Endothelial cell (in vitro differentiated cells): ENCODE measurements around the gene RPL7L1. TPM values are rescaled to one million over a fixed set of nuclear protein-coding genes. Genes with fewer than 3 reads are reported as not detected.

Experiments
- DNase-seq: peaks from one replicate; pipeline ENCODE4 v3.0.0; 2021; ENCODE audit warnings: low spot score
- H3K27ac Mint-ChIP-seq: one replicate; pipeline ENCODE4 v1.8.0; 2021; ENCODE audit warnings: mixed read lengths, inconsistent platforms; ENCODE audit not compliant: unreplicated experiment
- H3K27me3 Mint-ChIP-seq: one replicate; pipeline ENCODE4 v1.8.0; 2021; ENCODE audit warnings: mild to moderate bottlenecking, moderate library complexity, mixed read lengths, inconsistent platforms; ENCODE audit not compliant: unreplicated experiment
- H3K36me3 Mint-ChIP-seq: one replicate; pipeline ENCODE4 v1.8.0; 2021; ENCODE audit warnings: mild to moderate bottlenecking, low read depth, mixed read lengths, inconsistent platforms; ENCODE audit not compliant: unreplicated experiment
- H3K4me1 Mint-ChIP-seq: one replicate; pipeline ENCODE4 v1.8.0; 2021; ENCODE audit warnings: mild to moderate bottlenecking, mixed read lengths, inconsistent platforms; ENCODE audit not compliant: unreplicated experiment
- H3K4me3 Mint-ChIP-seq: one replicate; pipeline ENCODE4 v1.8.0; 2021; ENCODE audit warnings: mild to moderate bottlenecking, mixed read lengths, inconsistent platforms; ENCODE audit not compliant: unreplicated experiment
- H3K9me3 Mint-ChIP-seq: one replicate; pipeline ENCODE4 v1.8.0; 2021; ENCODE audit warnings: mixed read lengths, inconsistent platforms; ENCODE audit not compliant: unreplicated experiment
- total RNA-seq: library from RNA; stranded (reverse); fragmentation: NEBNext Ultra II Directional; extraction: Animal tissue kit (Norgen Biotek cat#: 25700); gene quantifications from one replicate; pipeline ENCODE4 v1.2.1, GENCODE V29; 2021; ENCODE audit not compliant: unreplicated experiment
- TF ChIP-seq, protein P1 (sequence below): fragments of 200-600 bp; sonication (generic); IDR thresholded peaks from one replicate; pipeline ENCODE4 v1.5.0; 2021; ENCODE audit warnings: antibody characterized with exemption; ENCODE audit not compliant: unreplicated experiment

The RPL7L1 gene
- total RNA-seq, 1 donor from 2014 or later: 58.1 TPM

DNA sequence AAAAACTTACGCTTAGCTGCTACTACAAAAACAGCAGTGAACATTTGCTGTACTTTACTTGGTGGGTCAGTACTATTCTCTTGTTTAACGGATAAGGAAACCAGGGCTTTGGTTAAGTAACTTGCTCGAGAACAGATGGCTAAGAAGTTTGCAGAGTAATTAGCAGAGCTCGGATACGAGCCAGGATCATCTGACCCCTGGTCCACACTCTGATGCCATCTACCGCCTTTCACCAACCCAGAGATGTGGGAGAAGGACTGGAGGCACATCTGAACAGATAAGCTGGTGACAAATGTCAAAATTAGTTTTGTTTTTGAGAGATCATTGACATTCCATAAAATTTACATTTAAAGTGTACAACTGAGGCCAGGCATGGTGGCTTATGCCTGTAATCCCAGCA, 18.9 kb upstream of the RPL7L1 start:
- Mint-ChIP-seq H3K4me3 (no peak overlapping the region), H3K27ac (no peak overlapping the region), H3K27me3 (no peaks in the 10 kb centered on the region), H3K4me1 (no peaks in the 10 kb centered on the region), H3K9me3 (no peaks in the 10 kb centered on the region), H3K36me3 (peaks cover 14% of the 10 kb centered on the region)
- DNase-seq: no peak
- TF ChIP-seq, protein P1, sequence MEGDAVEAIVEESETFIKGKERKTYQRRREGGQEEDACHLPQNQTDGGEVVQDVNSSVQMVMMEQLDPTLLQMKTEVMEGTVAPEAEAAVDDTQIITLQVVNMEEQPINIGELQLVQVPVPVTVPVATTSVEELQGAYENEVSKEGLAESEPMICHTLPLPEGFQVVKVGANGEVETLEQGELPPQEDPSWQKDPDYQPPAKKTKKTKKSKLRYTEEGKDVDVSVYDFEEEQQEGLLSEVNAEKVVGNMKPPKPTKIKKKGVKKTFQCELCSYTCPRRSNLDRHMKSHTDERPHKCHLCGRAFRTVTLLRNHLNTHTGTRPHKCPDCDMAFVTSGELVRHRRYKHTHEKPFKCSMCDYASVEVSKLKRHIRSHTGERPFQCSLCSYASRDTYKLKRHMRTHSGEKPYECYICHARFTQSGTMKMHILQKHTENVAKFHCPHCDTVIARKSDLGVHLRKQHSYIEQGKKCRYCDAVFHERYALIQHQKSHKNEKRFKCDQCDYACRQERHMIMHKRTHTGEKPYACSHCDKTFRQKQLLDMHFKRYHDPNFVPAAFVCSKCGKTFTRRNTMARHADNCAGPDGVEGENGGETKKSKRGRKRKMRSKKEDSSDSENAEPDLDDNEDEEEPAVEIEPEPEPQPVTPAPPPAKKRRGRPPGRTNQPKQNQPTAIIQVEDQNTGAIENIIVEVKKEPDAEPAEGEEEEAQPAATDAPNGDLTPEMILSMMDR: no peak

GRCh38 chr6:42864602-42865001, 14.8 kb upstream of the RPL7L1 start:
- TF ChIP-seq, protein P1: no peak
- no peak overlapping the region for H3K27ac Mint-ChIP-seq
- no peak overlapping the region for H3K4me3 Mint-ChIP-seq
- no peaks in the 10 kb centered on the region for H3K4me1 Mint-ChIP-seq
- H3K27me3 Mint-ChIP-seq: no peaks in the 10 kb centered on the region
- no peaks in the 10 kb centered on the region for H3K9me3 Mint-ChIP-seq
- peaks cover 9% of the 10 kb centered on the region for H3K36me3 Mint-ChIP-seq
- DNase-seq: no peak

DNA sequence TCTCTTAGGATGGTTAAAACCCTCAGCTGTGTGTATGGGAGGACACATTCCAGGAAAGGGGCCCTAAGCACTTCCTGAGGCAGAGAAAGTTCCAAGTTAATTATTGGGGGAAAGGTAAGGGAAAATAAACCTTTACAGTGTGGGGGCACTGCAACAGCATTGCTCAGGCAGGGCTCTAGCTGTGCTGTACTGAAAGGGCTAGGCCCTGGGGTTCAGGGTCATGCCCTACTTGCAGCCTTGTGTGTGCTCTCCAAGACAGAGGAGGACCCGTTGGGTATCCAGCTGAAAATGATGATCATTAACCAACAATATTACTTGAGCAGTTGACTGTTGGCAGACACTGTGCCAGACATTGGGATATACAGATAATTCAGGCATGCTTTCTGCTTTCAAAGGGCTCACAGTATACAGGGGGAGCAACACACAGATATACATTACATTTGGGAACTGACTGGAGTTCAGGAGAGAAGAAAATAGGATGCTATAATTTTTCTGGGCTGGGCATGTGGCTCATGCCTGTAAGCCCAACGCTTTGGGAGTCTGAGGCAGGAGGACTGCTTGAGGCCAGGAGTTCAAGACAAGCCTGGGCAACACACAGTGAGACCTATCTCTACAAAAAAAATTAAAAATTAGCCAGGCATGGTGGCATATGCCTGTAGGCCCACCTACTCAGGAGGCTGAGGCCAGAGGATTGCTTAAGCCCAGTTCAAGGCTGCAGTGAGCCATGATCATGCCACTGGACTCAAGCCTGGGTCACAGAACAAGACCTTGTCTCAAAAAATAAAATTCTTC, 9.1 kb upstream of the RPL7L1 start:
- peaks cover 3% of the 10 kb centered on the region for H3K4me1 Mint-ChIP-seq
- no peaks in the 10 kb centered on the region for H3K36me3 Mint-ChIP-seq
- DNase-seq: no peak
- TF ChIP-seq, protein P1: no peak
- no peaks in the 10 kb centered on the region for H3K9me3 Mint-ChIP-seq
- no peak overlapping the region for H3K27ac Mint-ChIP-seq
- H3K27me3 Mint-ChIP-seq: no peaks in the 10 kb centered on the region
- no peak overlapping the region for H3K4me3 Mint-ChIP-seq

- Mint-ChIP-seq H3K4me1 (peaks cover 3% of the 10 kb centered on the region), H3K27ac (no peak overlapping the region), H3K9me3 (no peaks in the 10 kb centered on the region), H3K36me3 (no peaks in the 10 kb centered on the region), H3K4me3 (no peak overlapping the region), H3K27me3 (no peaks in the 10 kb centered on the region)
- DNase-seq: no peak
- TF ChIP-seq, protein P1: no peak
Observed at GRCh38 chr6:42871711-42872110, 7.7 kb upstream of the RPL7L1 start.

DNA sequence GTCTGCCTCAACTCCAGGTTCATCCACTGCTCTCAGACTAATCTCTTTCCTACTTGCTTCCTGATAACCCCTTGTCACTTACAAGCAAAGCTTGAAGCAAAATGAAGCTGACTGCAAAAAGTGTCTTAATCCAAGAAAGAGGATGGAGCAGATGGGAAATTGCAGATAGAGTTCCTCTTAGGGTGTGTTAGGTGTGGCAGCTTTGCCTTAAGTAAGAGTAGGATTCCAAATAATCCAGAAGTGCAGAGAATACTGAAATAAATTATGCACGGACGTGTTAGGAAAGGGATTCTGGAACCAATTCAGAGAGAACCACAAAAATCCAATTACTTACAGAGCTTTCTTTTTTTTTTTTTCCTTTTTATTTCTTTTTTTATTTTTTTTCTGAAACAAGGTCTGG, 6.1 kb upstream of the RPL7L1 start:
- Mint-ChIP-seq H3K4me1 (peaks cover 3% of the 10 kb centered on the region), H3K36me3 (no peaks in the 10 kb centered on the region)
- TF ChIP-seq, protein P1: no peak

More for the DNA sequence above, 6.1 kb upstream of the RPL7L1 start:
- H3K9me3 Mint-ChIP-seq: no peaks in the 10 kb centered on the region
- DNase-seq: no peak
- no peak overlapping the region for H3K27ac Mint-ChIP-seq
- H3K27me3 Mint-ChIP-seq: no peaks in the 10 kb centered on the region
- H3K4me3 Mint-ChIP-seq: no peak overlapping the region
